GM19395 (cell line): Measurements from ENCODE around the gene MAT1A.
"Not testable (repeated sequence)": the region's sequence is repeated elsewhere in the genome, so short reads cannot be mapped to it uniquely, and the experiment has no call there.

Experiments used
- ATAC-seq: cut with Tn5 transposase; IDR thresholded peaks from one replicate; pipeline ENCODE4 v1.9.1; 2021; ENCODE audit warnings: mild to moderate bottlenecking, moderate library complexity; ENCODE audit not compliant: unreplicated experiment

Gene MAT1A

DNA sequence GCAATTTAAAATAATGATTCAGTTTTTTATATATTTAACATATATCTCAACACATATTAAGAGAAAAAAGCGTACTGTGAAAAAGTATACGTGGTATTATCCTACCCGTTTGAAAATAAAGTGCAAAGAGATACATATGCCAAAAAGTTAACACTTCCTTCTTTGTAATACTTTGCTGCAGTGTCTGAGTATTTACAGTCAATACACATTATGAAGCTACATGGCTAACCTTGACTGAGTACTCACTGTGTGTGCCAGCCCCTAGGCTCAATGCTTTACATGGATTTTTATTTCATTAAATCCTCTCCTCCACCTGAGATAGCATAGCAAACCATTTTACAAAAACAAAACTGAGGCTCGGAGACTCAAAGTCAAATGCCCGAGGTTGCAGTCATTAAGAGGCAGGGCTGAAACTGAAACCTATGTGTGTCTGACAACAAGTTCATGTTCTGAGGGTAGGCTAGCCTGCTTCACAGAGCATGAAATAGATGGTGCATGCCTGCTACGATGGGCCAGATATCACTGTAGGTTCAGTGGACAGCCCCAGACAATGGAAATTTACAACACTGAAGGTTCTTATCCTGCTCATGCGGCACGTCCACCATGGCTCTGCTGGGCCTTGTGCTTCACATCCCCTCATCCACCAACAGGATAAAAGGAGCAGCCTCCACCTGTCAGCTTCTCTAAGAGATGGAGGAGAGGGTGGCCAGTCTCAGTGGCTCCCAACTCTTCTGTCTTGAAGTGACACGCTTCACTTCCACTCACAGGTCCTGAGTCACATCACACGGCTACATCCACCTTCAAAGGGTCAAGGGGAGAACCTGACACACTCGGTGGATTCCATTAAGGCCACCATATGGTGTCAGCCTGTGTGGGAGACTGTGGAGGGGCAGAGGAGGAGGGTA lies 54.9 kb downstream of the MAT1A start:
- ATAC-seq = peak; percentile 100

DNA sequence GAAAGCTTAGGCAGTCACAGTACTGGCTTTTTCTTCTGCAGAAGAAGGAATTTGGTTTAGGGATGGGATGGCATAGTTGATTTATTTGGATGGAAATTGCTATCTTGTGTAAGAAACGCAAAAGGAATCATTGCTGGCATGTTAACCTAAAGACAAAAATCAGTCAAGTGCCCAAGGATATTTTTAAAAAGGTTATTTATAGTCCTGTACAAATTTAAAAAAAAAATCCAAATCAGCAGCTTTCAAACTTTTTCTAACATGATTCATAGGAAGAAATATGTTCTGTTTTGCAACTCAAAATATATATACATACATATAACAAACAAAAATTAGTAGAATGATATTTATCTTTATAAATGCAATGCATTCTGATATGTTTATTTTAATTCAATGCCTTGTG lies 55.6 kb downstream of the MAT1A start:
- ATAC-seq = not testable (repeated sequence)

DNA sequence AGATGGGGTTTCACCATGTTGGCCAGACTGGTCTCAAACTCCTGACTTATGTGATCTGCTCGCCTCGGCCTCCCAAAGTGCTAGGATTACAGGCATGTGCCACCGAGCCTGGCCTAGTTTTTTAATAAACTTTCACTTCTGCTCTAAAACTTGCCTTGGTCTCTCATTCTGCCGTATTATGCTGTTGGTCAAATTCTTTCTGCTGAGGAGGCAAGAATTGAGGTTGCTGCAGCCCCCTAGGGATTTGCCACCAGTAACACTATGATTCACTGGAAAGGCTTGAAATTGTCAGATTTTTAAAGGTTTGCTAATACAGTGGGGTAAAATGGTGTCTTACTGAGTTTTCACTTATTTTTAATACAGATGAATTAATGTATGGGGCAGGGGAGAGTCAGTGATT lies 62.7 kb downstream of the MAT1A start:
- not testable (repeated sequence) for ATAC-seq

DNA sequence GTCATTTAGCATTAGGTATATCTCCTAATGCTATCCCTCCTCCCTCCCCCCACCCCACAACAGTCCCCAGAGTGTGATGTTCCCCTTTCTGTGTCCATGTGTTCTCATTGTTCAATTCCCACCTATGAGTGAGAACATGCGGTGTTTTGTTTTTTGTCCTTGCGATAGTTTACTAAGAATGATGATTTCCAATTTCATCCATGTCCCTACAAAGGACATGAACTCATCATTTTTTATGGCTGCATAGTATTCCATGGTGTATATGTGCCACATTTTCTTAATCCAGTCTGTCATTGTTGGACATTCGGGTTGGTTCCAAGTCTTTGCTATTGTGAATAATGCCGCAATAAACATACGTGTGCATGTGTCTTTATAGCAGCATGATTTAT lies 66.4 kb downstream of the MAT1A start:
- ATAC-seq = not testable (repeated sequence)
